ENCODE data around the gene TADA2B. TPM values are rescaled to one million over a fixed set of nuclear protein-coding genes. Genes with fewer than 3 reads are reported as not detected.

The TADA2B gene
- total and polyA plus RNA-seq, 4 donors: 3.6 to 13.8 (median 12.6) TPM

DNA sequence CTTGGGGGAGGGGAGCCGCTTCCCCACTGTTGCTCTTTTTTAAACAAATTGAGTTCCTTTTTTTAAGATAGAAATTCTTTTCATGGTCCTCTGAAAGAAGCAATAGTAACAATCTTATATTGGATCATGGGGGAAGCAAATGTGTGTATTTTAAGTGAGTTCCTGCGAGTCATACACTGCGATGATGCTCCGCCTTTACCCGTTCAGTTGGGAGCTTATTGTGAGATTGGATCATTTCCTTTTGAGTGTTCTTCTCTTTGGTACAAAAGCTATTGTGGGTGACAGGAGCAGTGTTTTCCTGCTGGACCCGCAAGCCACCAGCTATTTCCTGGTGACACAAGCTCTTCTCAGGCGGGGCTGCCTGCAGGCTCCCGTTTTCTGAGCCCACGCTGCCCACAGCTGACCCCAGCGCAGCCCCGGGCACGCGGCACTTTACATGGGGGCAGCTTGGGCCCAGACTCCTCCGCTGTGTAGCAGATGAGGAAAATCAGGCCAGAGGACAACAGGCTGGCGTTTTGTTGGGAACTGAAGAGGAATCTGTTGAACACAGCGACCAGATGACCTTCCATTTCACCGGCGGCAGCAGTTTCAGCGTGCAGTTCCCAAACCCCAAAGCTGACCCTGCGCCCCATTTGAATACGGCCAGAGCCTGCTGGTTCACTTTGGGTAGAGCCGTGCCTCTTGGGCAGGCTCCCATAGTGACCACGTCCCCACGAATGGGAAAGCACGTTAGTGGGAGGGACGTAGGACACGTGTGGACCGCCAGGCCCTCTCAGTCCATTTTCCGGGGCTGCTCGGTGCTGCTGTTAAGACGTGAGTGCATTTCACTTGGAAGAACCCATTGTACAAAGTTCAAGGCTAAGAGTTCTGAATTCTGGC is 12.2 kb downstream of the TADA2B start:
- peaks cover 5 to 38% (median 29%) of the 10 kb centered on the region in 4 donors for H3K36me3 ChIP-seq (ENCODE audit: control insufficient read depth in 4 of 4, insufficient read depth in 3 of 4, low read depth in 1 of 4, low read length in 3 of 4)
- no peak overlapping the region for H3K4me3 ChIP-seq (ENCODE audit: low read depth in 1 of 3, low read length in 3 of 3)
- H3K27me3 ChIP-seq (ENCODE audit: control insufficient read depth in 4 of 4, insufficient read depth in 4 of 4, low read length in 3 of 4): no peaks in the 10 kb centered on the region
- no peaks in the 10 kb centered on the region for H3K9me3 ChIP-seq (ENCODE audit: control insufficient read depth in 4 of 4, low read length in 3 of 4)
- DNase-seq (ENCODE audit: low spot score): no peak
- H3K27ac ChIP-seq (ENCODE audit: low read depth in 1 of 2, low read length in 2 of 2): no peak overlapping the region
- TF ChIP-seq TAF1 (conservative IDR thresholded peaks at IDR 0.05): no peak
- 93% methylated on average over 31 of the region's 31 CpGs for WGBS
- no peak overlapping the region for H3K9ac ChIP-seq (ENCODE audit: low read depth in 1 of 2, low read length in 2 of 2)
- peaks cover 5 to 19% (median 12%) of the 10 kb centered on the region in 4 donors for H3K4me1 ChIP-seq (ENCODE audit: control insufficient read depth in 4 of 4, insufficient read depth in 4 of 4, low read length in 3 of 4)

DNA sequence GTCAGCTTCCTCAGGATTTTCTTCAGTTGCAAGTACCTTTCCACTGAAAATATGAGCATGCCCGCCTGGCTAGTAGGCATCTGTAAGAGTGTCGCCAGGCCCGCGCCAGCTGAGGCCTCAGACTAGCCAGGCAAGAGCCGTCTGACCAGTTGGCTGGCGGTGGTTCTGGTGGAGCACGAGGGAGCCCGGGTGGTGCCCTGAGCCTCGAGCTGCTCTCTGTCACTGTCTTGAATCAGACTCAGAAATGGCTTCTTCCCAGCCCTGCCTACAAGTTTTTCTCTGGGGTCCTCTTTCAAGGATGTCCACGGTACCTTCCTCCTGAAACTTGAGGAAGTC is 12.8 kb downstream of the TADA2B start:
- Histone ChIP-seq H3K4me1 (ENCODE audit: control insufficient read depth in 4 of 4, insufficient read depth in 4 of 4, low read length in 3 of 4) (peaks cover 3 to 13% (median 6%) of the 10 kb centered on the region in 4 donors), H3K27ac (ENCODE audit: low read depth in 1 of 2, low read length in 2 of 2) (no peak overlapping the region), H3K4me3 (ENCODE audit: low read depth in 1 of 3, low read length in 3 of 3) (no peak overlapping the region), H3K36me3 (ENCODE audit: control insufficient read depth in 4 of 4, insufficient read depth in 3 of 4, low read depth in 1 of 4, low read length in 3 of 4) (peaks cover 5 to 45% (median 35%) of the 10 kb centered on the region in 4 donors), H3K9me3 (ENCODE audit: control insufficient read depth in 4 of 4, low read length in 3 of 4) (no peaks in the 10 kb centered on the region), H3K9ac (ENCODE audit: low read depth in 1 of 2, low read length in 2 of 2) (no peak overlapping the region), H3K27me3 (ENCODE audit: control insufficient read depth in 4 of 4, insufficient read depth in 4 of 4, low read length in 3 of 4) (no peaks in the 10 kb centered on the region)
- WGBS: 95% methylated on average over 10 of the region's 10 CpGs
- DNase-seq (ENCODE audit: low spot score): no peak
- no peak for TF ChIP-seq HNF4G (IDR thresholded peaks at IDR 0.05)
- TF ChIP-seq HNF4A (conservative IDR thresholded peaks at IDR 0.05): no peak
- TF ChIP-seq, protein P1, sequence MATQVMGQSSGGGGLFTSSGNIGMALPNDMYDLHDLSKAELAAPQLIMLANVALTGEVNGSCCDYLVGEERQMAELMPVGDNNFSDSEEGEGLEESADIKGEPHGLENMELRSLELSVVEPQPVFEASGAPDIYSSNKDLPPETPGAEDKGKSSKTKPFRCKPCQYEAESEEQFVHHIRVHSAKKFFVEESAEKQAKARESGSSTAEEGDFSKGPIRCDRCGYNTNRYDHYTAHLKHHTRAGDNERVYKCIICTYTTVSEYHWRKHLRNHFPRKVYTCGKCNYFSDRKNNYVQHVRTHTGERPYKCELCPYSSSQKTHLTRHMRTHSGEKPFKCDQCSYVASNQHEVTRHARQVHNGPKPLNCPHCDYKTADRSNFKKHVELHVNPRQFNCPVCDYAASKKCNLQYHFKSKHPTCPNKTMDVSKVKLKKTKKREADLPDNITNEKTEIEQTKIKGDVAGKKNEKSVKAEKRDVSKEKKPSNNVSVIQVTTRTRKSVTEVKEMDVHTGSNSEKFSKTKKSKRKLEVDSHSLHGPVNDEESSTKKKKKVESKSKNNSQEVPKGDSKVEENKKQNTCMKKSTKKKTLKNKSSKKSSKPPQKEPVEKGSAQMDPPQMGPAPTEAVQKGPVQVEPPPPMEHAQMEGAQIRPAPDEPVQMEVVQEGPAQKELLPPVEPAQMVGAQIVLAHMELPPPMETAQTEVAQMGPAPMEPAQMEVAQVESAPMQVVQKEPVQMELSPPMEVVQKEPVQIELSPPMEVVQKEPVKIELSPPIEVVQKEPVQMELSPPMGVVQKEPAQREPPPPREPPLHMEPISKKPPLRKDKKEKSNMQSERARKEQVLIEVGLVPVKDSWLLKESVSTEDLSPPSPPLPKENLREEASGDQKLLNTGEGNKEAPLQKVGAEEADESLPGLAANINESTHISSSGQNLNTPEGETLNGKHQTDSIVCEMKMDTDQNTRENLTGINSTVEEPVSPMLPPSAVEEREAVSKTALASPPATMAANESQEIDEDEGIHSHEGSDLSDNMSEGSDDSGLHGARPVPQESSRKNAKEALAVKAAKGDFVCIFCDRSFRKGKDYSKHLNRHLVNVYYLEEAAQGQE (IDR thresholded peaks at IDR 0.05): no peak
- no peak for TF ChIP-seq SP1 (IDR thresholded peaks at IDR 0.05)
- TF ChIP-seq GABPA (IDR thresholded peaks at IDR 0.05 in 1 of 2, conservative IDR thresholded peaks at IDR 0.05 in 1 of 2): no peak
- TF ChIP-seq, protein P2, sequence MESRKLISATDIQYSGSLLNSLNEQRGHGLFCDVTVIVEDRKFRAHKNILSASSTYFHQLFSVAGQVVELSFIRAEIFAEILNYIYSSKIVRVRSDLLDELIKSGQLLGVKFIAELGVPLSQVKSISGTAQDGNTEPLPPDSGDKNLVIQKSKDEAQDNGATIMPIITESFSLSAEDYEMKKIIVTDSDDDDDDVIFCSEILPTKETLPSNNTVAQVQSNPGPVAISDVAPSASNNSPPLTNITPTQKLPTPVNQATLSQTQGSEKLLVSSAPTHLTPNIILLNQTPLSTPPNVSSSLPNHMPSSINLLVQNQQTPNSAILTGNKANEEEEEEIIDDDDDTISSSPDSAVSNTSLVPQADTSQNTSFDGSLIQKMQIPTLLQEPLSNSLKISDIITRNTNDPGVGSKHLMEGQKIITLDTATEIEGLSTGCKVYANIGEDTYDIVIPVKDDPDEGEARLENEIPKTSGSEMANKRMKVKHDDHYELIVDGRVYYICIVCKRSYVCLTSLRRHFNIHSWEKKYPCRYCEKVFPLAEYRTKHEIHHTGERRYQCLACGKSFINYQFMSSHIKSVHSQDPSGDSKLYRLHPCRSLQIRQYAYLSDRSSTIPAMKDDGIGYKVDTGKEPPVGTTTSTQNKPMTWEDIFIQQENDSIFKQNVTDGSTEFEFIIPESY (IDR thresholded peaks at IDR 0.05): no peak
- TF ChIP-seq RAD21 (IDR thresholded peaks at IDR 0.05): no peak

DNA sequence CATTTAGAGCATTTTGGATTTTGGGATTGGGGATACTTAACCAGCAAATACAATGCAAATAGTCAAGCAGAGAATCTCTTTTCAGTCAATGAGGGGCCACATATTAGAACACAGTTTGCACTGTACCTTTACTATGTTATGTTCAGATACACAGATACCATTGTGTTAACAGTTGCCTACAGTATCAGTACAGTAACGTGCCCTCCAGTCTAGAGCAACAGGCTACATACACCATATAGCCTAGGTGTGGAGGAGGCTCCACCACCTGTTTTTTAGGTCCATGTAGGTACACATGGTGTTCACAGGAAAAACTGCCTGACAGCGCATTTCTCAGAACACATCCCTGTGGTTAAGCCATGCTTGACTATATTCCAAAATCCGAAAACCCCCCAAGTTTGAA is 15.6 kb downstream of the TADA2B start:
- DNase-seq (ENCODE audit: low spot score): no peak
- Histone ChIP-seq H3K9ac (ENCODE audit: low read depth in 1 of 2, low read length in 2 of 2) (no peak overlapping the region), H3K27ac (ENCODE audit: low read depth in 1 of 2, low read length in 2 of 2) (no peak overlapping the region), H3K27me3 (ENCODE audit: control insufficient read depth in 4 of 4, insufficient read depth in 4 of 4, low read length in 3 of 4) (no peaks in the 10 kb centered on the region), H3K36me3 (ENCODE audit: control insufficient read depth in 4 of 4, insufficient read depth in 3 of 4, low read depth in 1 of 4, low read length in 3 of 4) (peaks cover 13 to 65% (median 55%) of the 10 kb centered on the region in 4 donors), H3K9me3 (ENCODE audit: control insufficient read depth in 4 of 4, low read length in 3 of 4) (no peaks in the 10 kb centered on the region), H3K4me1 (ENCODE audit: control insufficient read depth in 4 of 4, insufficient read depth in 4 of 4, low read length in 3 of 4) (peaks cover 0 to 3% (median 0%) of the 10 kb centered on the region in 4 donors), H3K4me3 (ENCODE audit: low read depth in 1 of 3, low read length in 3 of 3) (no peak overlapping the region)
- TF ChIP-seq FOXA2 (IDR thresholded peaks at IDR 0.05) (no peak), YY1 (IDR thresholded peaks at IDR 0.05) (no peak), GABPA (IDR thresholded peaks at IDR 0.05 in 1 of 2, conservative IDR thresholded peaks at IDR 0.05 in 1 of 2) (no peak), NR2F2 (IDR thresholded peaks at IDR 0.05) (no peak), HNF4G (IDR thresholded peaks at IDR 0.05) (no peak)
- TF ChIP-seq, protein P3, sequence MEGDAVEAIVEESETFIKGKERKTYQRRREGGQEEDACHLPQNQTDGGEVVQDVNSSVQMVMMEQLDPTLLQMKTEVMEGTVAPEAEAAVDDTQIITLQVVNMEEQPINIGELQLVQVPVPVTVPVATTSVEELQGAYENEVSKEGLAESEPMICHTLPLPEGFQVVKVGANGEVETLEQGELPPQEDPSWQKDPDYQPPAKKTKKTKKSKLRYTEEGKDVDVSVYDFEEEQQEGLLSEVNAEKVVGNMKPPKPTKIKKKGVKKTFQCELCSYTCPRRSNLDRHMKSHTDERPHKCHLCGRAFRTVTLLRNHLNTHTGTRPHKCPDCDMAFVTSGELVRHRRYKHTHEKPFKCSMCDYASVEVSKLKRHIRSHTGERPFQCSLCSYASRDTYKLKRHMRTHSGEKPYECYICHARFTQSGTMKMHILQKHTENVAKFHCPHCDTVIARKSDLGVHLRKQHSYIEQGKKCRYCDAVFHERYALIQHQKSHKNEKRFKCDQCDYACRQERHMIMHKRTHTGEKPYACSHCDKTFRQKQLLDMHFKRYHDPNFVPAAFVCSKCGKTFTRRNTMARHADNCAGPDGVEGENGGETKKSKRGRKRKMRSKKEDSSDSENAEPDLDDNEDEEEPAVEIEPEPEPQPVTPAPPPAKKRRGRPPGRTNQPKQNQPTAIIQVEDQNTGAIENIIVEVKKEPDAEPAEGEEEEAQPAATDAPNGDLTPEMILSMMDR (IDR thresholded peaks at IDR 0.05; ENCODE audit: low read depth, low read length, missing input control): no peak
- WGBS: 98% methylated on average over 3 of the region's 3 CpGs
